Measurements from ENCODE around the gene HMGCLL1. TPM values are rescaled to one million over a fixed set of nuclear protein-coding genes. Genes with fewer than 3 reads are reported as not detected.

The HMGCLL1 gene
- total RNA-seq, 1 donor from 2014 or later, result not detected

DNA sequence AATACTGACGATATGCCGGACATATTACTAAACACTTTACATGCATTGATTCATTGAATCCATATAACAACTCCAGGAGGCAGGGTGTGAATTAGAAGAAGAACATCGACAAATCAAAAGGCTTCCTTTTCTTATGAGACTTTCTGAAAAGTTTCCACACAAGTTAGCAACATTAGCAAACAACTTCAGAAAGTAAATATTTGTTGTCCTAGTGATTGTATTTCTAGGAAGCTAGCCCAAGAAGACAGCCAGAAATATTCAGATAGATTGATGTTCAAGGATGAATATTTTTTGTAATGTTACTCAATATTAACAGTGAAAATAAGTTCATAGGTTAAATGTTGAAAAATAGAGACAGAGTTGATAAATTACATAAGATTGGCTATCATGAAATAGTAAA lies 131.1 kb downstream of the HMGCLL1 start:
- intact Hi-C loops (cut with micrococcal nuclease), result no loop called here

DNA sequence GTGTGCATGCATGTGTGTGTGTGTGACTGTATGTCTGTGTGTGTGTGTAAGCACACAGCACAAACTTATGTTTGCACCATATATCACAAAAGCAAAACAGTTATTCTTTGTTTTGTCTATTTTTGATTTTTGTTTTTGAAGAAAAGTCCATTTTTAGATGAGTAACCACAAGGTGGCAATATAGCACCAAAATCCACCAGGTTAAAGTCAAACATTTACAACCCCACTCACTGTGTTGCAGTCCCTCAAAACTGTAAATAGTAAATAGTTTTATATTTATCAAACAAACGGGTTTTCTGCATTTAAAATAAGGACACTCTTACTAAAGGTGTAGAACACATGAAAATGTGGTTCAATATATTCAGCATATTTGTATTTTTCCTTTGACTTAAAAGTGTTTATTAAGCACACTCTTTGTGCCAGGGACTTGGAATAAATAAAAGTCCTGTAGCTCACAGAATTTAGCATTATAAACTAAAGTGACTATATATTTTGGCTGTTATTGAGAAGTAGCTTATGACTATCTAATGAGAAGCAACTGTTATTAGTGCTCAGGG lies 133.3 kb downstream of the HMGCLL1 start:
- intact Hi-C loops (cut with micrococcal nuclease), result no loop called here

DNA sequence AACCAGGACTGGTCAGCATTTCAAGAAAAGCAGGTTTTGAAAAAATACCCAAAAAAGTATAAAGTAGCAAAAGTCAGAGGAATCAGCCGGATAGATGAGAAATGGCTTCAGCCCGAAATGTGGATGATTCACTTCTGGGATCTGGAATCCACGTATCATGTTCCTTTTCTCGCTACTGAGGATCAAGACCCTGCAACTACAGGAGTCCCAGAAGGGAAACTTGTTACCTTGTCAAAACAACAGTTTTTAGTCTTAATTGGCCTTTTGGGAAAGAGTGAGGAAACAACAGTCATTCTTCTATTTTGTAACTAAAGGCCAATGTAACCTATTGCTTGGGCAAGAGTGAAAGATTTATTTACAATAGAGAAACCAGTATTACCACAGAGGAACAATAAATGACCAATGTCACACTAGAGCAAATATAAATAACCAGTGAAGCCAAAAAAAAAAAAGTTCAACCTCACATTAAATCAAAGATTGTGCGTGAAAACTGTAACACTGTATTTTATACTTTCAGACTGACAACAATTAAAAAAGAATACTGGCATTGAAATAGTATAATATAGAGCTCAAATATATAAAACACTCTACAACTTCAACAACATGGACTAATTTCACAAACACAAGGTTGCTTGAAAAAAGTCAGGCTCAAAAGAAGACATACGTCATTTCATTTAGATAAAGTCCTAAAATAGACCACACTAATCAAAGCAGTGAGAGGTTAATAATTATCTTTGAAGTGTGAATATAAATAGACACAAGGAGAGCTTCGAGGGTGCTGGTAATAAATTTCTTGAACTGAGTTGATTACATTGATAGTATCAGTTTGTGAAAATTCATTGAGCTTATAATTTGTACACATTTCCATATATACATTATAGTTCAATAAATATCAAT lies 135.5 kb downstream of the HMGCLL1 start:
- intact Hi-C loops (cut with micrococcal nuclease), result no loop called here

DNA sequence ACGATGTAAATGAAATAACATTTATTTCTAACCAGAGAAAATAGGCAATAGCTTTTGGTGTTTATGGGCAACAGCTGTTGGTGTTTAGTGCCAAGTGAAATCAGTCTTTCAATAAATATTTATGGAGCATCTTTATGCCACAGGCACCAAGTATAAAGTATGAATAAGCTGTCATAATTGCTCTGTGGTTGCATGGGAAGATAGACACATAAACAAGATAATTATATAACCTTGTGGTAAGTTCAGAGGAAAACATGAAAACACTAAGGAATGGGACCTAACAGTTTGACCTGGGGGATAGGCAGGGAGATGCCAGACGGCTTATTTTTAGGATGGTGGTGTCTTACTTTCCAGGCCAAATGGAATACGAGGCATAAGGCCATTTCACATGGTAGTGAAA lies 140.8 kb downstream of the HMGCLL1 start:
- intact Hi-C loops (cut with micrococcal nuclease), result no loop called here

DNA sequence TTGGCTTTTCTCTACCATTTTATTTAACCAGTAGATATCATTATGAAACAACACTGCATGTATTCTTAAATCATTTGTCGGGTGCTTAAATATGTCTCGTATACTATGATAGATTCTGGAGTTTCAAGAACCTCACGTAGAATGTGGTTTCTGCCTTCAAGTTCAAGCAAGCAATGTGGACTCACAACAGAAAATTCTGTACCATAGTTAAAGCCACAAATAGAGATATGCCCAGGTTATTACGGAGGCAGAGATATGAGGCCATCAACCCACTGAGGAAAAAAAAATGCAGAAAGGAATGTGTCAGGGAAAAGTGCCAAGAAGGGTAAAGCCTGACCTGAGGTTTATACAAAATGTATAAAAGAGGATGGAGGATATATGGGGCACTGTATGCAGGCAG lies 141.9 kb downstream of the HMGCLL1 start:
- intact Hi-C loops (cut with micrococcal nuclease), result no loop called here

DNA sequence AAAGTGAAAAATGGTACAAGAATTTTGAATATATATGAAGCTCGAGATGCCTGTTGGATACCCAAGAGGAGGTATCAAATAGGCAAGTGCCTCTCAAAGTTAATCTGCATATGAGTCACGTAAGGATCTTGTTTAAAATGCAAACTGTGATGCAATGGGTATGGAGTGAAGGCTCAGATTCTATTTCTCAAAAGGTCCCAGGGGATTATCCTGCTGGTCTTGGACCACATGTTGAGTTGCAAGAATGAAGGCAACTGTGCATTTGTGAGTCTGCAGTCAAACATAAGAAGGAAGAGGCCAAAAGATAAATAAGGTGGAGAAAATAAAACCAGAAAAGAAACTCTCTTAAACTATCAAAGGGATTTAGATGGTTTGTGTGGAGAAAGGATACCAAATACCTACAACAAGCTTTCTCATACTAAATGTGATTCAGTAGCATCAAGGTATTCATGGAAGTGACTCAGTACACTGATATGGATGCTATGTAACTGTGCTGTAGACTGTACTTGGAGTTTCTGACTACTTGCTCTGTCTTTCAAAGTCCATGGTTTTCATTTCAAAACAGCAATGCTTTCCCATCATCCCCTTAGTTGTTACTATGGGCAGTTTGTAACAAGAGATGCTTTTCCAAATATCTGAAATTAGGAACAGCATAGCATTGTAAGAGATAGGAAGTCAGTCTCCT lies 145.4 kb downstream of the HMGCLL1 start:
- intact Hi-C loops (cut with micrococcal nuclease), result no loop called here

DNA sequence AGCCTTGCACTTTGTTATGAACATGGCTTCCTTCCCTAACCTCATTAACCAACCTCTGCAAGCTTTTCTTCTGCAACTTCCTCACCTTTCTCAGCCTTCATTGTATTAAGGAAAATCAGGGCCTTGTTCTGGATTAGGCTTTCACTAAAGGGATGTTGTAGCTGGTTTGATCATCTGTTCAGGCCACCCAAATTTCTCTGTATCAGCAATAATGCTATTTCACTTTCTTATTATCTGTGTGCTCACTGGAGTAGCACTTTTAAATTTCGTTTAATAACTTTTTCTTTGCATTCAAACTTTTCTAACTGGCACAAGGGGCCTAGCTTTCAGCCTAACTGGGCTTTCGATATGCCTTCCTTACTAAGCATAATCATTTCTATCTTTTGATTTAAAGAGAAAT lies 155.1 kb downstream of the HMGCLL1 start:
- intact Hi-C loops (cut with micrococcal nuclease), result no loop called here

DNA sequence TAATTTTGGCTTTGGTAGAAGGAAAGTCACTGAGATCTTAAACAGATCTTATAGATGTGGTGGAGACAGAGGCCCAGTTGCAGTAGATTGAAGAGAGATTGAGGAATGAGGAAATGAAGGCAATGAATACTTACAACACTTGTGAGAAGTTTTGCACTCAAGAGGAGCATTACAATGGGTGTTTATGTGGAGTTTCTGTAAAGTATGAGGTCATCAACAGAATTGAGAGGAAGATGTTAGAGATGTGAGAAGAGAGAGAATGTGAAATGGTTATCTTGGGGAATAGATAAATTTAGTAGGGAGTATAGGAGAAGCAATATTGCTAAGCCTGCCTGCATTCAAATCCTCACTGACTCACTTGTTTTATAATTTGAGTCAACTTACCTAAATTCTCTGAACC lies 168.3 kb downstream of the HMGCLL1 start:
- intact Hi-C loops (cut with micrococcal nuclease), result no loop called here

DNA sequence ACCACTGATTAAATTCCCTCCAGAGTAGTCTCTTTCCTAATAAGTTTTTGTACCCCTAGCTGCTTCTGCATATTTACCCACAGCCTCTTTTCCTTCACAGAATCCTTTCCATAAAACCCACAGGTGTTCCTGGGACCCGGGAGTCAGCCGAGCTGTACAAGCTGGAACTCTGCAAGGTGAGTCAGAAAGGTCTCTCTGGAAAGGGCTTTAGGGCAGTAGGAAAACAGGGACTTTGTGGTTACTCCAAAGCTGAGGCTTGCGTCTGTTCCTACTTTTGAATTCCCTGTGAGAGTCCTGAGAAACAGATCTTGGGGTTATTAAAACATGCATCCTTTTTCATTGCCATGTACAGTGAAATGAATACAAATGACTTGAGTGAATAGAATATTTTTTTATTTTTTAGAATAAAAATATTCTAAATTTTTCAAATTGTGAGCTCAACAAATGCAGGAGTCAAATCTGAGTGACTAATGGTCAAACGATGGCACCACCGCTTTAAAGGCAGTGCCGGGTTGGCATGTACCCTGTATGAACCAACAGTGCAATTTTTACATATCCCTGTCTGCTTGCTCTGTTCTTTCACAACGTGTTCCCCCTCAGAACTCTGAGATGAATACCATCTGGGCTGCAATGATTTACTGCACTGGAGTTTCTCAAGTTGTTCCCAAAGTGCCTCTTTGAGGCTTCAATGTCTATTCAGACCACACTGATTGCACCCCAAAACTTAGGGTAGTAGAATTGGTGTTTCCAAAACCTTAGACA lies 173.3 kb downstream of the HMGCLL1 start:
- intact Hi-C loops (cut with micrococcal nuclease), result no loop called here

DNA sequence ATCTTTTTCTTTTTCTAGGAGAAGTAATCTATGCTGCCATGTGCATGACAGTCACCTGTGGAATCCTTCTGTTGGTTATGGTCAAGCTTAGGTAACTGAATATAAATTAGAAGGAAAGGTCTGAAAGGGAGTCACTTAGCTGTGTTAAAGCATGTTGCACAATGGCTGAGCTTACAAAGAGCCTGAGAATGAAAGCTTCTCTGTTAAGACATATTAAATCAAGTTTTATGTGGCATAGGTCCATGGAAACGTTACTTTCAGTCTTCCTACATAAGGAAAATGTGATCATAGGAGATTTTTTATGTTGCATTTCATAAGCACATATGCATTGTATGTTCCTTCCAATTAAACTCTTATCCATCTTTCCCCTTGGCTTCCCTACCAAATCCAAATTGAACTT lies 179.6 kb downstream of the HMGCLL1 start:
- intact Hi-C loops (cut with micrococcal nuclease), result no loop called here

DNA sequence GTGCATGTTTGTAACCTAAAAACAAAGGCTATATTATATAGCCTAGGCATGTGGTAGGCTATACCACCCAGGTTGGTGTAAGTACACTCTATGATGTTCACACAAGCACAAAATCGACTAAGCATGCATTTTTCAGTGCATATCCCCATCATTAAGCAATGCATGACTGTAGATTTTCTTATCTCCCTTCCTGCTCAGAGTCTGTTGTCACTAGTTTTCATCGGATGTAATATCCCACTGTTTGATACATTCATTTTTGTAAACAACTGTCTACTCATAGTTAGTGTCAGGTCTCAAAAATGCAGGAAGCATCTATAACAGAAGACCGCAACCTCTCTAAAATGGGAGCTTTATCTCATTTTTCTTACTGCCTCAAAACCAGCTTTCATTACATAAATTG lies 181.0 kb downstream of the HMGCLL1 start:
- intact Hi-C loops (cut with micrococcal nuclease), result no loop called here

DNA sequence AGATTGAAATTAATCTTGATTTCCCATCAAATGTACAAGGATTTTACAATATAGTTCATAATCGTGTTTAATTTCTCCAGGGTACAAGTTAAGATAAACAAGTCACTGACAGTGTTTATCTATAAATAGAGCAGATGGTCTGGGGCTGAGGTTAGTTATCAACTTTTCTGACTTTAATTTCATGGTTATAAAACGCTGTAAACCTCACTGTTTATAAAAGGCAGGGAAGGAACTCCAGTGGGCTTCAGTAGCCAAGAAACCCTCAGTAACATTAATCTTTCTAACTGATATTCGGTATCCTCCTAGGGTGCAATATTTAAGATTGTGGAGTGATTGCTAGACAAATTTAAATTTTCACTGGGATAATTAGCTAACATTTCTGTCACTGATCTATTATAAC lies 183.1 kb downstream of the HMGCLL1 start:
- intact Hi-C loops (cut with micrococcal nuclease), result no loop called here

DNA sequence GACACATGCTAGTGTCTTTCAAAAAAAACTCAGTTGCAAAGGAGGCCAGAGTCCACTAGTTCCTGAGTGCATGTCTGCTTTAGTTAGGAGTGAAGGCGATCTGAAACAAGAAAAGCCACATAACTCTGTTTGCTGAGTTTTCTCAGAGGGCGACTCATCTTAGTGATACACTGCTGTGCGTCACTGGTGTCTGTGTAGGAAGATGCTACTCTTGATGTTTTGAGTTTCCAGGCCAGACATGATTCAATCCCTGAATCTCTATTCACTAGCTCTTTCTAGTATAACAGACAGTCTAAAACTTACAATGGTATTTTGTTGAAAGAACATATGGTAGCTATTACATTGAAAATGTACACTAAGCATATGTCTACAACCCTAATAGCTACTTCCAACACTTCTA lies 190.8 kb downstream of the HMGCLL1 start:
- intact Hi-C loops (cut with micrococcal nuclease), result no loop called here
